ENCODE data around the gene CCR7.
"Not testable (repeated sequence)": the region's sequence is repeated elsewhere in the genome, so short reads cannot be mapped to it uniquely, and the experiment has no call there.

Gene CCR7

DNA sequence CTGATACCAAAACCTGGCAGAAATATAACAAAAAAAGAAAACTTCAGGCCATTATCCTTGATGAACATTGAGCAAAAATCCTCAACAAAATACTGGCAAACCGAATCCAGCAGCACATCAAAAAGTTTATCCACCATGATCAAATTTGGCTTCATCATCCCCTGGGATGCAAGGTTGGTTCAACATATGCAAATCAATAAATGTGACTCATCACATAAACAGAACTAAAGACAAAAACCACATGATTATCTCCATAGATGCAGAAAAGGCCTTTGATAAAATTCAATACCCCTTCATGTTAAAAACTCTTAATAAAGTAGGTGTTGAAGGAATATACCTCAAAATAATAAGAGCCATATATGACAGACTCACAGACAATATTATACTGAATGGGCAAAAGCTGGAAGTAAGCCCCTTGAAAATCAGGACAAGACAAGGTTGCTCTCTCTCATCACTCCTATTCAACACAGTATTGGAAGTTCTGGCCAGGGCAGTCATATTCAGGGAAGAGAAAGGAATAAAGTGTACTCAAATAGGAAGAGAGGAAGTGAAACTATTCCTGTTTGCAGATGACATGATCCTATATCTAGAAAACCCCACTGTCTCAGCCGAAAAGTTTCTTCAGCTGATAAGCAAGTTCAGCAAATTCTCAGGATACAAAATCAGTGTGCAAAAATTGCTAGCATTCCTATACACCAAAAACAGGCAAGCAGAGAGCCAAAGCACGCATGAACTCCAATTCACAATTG lies 7.1 kb upstream of the CCR7 start:
- WGBS, 2 experiments (ENCODE audit: insufficient coverage in 2 of 2): 25 to 79% methylated on average over 1 to 2 of the region's 3 CpGs
- H3K36me3 ChIP-seq (ENCODE audit: control insufficient read depth, insufficient read depth, low read length); H3K9me3 ChIP-seq (ENCODE audit: control insufficient read depth, low read length); H3K4me1 ChIP-seq (ENCODE audit: control insufficient read depth, insufficient read depth, low read length, poor library complexity, severe bottlenecking); H3K4me3 ChIP-seq (ENCODE audit: extremely low read depth, insufficient read depth, low read length, poor library complexity, severe bottlenecking); H3K27ac ChIP-seq (ENCODE audit: low read depth, low read length, severe bottlenecking): not testable (repeated sequence)

DNA sequence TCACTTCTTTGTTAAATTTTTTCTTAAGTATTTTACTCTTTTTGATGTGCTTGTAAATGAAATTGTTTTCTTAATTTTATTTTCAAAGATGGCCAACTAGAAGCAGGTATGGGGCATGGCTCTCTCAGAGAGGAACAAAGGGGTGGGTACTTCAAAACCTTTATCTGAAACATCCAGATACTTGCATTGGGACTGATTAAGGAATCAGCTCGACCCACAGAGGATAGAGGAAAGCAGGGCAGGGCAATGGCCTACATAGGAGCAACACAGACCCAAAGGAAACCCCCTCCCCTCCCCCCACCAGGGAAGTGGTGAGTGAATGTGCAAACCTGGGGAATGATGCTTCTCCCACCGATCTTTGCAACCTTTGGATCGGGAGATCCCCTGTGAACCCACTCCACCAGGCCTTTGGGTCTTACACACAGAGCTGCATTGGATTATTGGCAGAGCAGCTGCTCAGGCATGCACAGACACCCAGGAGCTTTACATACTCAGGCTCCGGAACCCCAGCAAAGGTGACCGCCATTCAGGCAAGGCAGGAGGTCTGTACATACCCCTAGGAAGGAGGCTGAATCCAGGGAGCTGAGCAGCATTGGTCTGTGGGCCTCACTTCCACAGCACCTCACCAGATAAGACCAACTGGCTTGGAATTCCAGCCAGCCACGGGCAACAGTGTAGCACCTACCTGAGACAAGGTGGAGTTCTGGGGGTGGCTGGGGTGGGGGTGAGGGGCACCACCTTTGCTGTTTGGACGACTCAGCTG lies 3.0 kb upstream of the CCR7 start:
- Histone ChIP-seq H3K4me1 (ENCODE audit: control insufficient read depth, insufficient read depth, low read length, poor library complexity, severe bottlenecking) (no peaks in the 10 kb centered on the region), H3K36me3 (ENCODE audit: control insufficient read depth, insufficient read depth, low read length) (no peaks in the 10 kb centered on the region), H3K27ac (ENCODE audit: low read depth, low read length, severe bottlenecking) (no peak overlapping the region), H3K4me3 (ENCODE audit: extremely low read depth, insufficient read depth, low read length, poor library complexity, severe bottlenecking) (no peak overlapping the region), H3K9me3 (ENCODE audit: control insufficient read depth, low read length) (no peaks in the 10 kb centered on the region)
- WGBS, 2 experiments (ENCODE audit: insufficient coverage in 2 of 2): 93 to 98% methylated on average over 5 of the region's 7 CpGs

DNA sequence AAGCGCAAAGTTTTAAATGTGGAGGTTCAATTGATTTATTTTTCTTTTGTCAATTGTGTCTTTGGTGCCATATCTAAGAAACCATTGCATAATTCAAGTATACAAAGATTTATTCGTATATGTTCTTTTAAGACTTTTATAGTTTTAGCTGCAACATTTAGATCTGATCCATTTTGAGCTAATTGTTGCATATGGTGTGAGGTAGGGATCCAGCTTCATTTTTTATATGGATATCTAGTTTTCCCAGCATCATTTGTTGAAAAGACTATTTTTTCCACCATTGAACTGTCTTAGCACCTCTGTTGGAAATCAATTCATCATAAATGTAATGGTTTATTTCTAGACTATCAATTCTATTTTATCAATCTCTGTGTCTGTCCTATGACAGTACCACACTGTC lies 2.1 kb upstream of the CCR7 start:
- WGBS, 2 experiments (ENCODE audit: insufficient coverage in 2 of 2): 100% methylated on average over 1 of the region's 2 CpGs; no CpG with 5 or more reads in 1 of the 2 experiments
- Histone ChIP-seq H3K27ac (ENCODE audit: low read depth, low read length, severe bottlenecking) (no peak overlapping the region), H3K9me3 (ENCODE audit: control insufficient read depth, low read length) (no peaks in the 10 kb centered on the region), H3K4me3 (ENCODE audit: extremely low read depth, insufficient read depth, low read length, poor library complexity, severe bottlenecking) (no peak overlapping the region), H3K4me1 (ENCODE audit: control insufficient read depth, insufficient read depth, low read length, poor library complexity, severe bottlenecking) (no peaks in the 10 kb centered on the region), H3K36me3 (ENCODE audit: control insufficient read depth, insufficient read depth, low read length) (no peaks in the 10 kb centered on the region)

DNA sequence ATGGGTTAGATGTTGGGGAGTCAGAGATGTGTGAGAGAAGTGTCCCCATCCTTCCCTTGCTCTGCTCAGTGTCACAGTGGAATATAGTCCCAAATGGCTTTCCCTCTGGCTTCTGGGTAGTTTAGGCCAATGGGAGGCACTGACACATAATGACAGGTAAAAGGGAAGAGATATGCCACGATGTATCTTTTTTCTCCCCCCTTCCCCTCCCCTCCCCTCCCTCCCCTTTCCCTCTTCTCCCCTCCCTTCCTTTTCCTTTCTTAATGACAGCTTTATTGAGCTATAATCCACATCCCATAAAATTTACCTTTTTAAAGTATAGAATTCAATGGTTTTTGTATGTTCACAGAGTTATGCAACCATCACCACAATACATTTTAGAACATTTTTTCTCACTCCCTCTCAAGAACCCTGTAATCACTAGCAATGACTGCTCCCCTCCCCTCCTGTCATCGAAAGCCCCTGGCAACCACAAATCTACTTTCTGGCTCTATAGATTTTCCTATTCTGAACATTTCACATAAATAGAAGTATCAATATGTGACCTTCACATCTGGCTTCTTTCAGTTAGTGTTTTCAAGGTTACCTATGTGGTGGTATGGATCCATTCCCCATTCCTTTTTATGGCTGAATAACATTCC lies 617 bp upstream of the CCR7 start:
- no peaks in the 10 kb centered on the region for H3K36me3 ChIP-seq (ENCODE audit: control insufficient read depth, insufficient read depth, low read length)
- no peak overlapping the region for H3K27ac ChIP-seq (ENCODE audit: low read depth, low read length, severe bottlenecking)
- no peaks in the 10 kb centered on the region for H3K9me3 ChIP-seq (ENCODE audit: control insufficient read depth, low read length)
- H3K4me3 ChIP-seq (ENCODE audit: extremely low read depth, insufficient read depth, low read length, poor library complexity, severe bottlenecking): no peak overlapping the region
- no peaks in the 10 kb centered on the region for H3K4me1 ChIP-seq (ENCODE audit: control insufficient read depth, insufficient read depth, low read length, poor library complexity, severe bottlenecking)
- 88% methylated on average over 1 of the region's 2 CpGs; no CpG with 5 or more reads in 1 of the 2 experiments for WGBS, 2 experiments (ENCODE audit: insufficient coverage in 2 of 2)

DNA sequence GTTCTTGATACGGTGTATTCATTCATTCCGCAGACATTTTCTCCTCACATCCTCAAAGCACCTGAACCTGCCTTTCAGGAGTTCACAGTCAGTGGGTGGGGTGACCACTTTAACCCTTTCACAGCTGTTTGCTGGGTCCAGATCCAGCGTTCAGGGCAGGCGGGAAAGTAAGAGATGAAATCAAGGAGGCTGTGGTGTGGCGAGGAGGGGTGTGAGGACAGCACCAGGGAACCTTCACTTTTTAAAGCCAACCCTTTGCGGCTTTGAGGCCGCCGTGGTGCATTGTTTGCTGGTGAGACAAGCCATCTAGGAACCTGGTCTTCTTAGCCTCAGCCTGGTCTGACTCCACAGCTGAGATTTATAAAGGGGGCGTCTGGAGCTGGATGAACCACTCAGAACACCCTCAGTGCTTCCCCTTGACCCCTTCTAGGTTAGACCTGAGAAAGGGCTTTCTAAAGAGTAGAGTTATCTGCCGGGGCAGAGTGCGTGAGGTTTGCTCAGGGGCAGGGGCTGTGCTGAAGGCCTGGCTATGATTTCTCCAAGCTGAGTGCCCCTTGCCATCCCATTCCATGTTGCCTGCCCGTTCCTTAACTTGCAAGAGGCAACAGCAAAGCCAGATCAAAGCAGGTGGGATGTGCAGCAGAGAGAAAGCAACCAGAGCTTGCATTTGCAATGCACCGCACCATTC lies 933 bp downstream of the CCR7 start:
- H3K36me3 ChIP-seq (ENCODE audit: control insufficient read depth, insufficient read depth, low read length): no peaks in the 10 kb centered on the region
- H3K4me1 ChIP-seq (ENCODE audit: control insufficient read depth, insufficient read depth, low read length, poor library complexity, severe bottlenecking): no peaks in the 10 kb centered on the region
- no peak overlapping the region for H3K27ac ChIP-seq (ENCODE audit: low read depth, low read length, severe bottlenecking)
- no peaks in the 10 kb centered on the region for H3K9me3 ChIP-seq (ENCODE audit: control insufficient read depth, low read length)
- no peak overlapping the region for H3K4me3 ChIP-seq (ENCODE audit: extremely low read depth, insufficient read depth, low read length, poor library complexity, severe bottlenecking)
- WGBS, 2 experiments (ENCODE audit: insufficient coverage in 2 of 2): 91 to 94% methylated on average over 7 to 8 of the region's 13 CpGs

DNA sequence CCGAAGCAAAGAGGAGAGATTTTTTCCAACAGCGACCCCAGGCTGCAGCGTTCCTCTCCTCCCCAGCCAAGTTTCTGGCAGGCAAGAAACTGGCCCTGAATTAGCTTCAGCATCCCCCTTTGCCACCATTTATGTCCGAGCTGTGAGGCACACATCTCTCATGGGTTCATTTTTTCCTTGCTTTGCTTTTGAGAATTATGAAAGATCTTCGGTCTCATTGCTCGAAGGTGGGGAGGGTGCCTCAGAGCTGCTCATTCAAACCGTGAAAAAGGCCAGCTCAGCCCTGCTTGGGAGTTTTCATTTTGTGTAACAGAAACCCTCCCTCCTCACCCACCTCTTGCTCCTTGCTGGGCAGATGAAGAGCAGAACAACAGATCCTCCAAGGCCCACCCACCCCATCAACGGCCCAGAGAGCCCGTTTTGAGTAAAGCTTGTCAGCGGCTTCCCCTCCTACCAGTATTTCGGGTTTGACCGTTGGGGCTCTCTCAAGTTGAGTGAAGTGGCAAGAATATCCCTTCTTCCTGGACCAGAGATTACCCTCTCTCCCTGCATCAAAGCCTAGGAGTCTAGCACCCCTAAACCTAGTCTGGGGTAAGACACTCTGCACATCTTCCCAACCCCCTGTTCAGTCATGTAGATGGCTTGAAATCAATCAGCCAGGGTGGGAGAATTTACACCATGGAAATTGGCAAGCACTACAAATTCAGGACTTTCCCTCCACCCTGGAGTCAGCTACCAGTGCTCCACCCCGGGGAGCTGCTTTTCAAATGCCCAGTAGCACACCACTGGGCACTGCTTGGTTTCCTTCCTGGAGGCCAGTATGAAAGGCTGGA lies 1.8 kb downstream of the CCR7 start:
- Histone ChIP-seq H3K36me3 (ENCODE audit: control insufficient read depth, insufficient read depth, low read length) (no peaks in the 10 kb centered on the region), H3K27ac (ENCODE audit: low read depth, low read length, severe bottlenecking) (no peak overlapping the region), H3K4me1 (ENCODE audit: control insufficient read depth, insufficient read depth, low read length, poor library complexity, severe bottlenecking) (no peaks in the 10 kb centered on the region), H3K9me3 (ENCODE audit: control insufficient read depth, low read length) (no peaks in the 10 kb centered on the region), H3K4me3 (ENCODE audit: extremely low read depth, insufficient read depth, low read length, poor library complexity, severe bottlenecking) (no peak overlapping the region)
- 82 to 90% methylated on average over 7 to 13 of the region's 13 CpGs for WGBS, 2 experiments (ENCODE audit: insufficient coverage in 2 of 2)

DNA sequence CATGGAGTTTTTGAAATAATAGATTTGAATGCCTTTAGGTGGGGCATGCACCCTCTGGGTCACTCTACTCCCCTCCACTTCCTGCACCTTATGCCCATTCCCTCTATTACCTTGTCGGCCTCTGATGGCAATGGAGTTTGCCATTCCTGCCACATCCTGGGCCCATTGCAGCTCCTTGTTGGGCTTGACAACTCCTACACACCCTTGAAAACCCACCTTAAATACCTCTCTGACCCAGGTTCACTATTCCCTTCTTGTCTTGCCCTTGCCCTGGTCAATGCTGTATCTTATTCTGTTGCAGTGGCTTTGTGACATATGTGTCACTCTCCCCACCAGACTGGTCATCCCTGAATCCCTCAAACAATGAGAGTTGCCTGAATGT lies 2.4 kb downstream of the CCR7 start:
- WGBS, 2 experiments (ENCODE audit: insufficient coverage in 2 of 2): 92 to 100% methylated on average over 1 of the region's 1 CpG
- Histone ChIP-seq H3K4me3 (ENCODE audit: extremely low read depth, insufficient read depth, low read length, poor library complexity, severe bottlenecking) (no peak overlapping the region), H3K9me3 (ENCODE audit: control insufficient read depth, low read length) (no peaks in the 10 kb centered on the region), H3K36me3 (ENCODE audit: control insufficient read depth, insufficient read depth, low read length) (no peaks in the 10 kb centered on the region), H3K27ac (ENCODE audit: low read depth, low read length, severe bottlenecking) (no peak overlapping the region), H3K4me1 (ENCODE audit: control insufficient read depth, insufficient read depth, low read length, poor library complexity, severe bottlenecking) (peaks cover 3% of the 10 kb centered on the region)

DNA sequence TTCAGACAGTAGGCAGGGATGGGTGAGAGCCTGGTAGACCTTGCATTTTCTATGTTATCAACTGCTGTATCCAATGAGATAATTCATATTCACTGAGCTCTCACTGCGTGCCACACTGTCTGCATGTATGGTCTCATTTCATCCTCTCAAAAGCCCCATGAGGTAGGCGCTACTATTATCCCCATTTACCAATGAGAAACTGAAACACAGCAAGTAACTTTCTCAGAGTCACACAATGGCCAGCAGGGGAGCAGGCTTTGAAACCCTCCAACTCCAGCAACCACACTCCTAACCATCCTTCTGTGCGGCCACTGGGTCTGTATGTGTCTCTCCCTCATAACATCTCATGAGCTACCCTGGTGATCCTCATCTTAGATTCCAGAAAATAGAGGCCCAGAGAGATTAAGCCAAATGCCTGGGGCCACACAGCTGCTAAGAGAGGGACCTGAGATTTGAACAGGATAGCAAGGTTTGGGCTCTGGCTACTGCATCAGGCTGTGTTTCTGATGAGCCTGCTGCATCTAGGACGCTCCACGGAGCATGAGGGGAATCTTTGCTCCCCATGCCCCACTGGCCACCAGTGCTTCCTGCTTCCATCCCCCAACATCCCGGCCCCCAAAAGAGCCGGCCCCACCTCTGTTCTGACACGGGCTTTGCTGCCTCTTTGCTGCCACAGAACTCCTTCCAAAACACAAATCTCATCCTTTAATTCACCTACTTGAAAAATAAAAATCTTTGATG lies 3.2 kb downstream of the CCR7 start:
- Histone ChIP-seq H3K9me3 (ENCODE audit: control insufficient read depth, low read length) (no peaks in the 10 kb centered on the region), H3K4me1 (ENCODE audit: control insufficient read depth, insufficient read depth, low read length, poor library complexity, severe bottlenecking) (peaks cover 11% of the 10 kb centered on the region), H3K27ac (ENCODE audit: low read depth, low read length, severe bottlenecking) (no peak overlapping the region), H3K4me3 (ENCODE audit: extremely low read depth, insufficient read depth, low read length, poor library complexity, severe bottlenecking) (no peak overlapping the region), H3K36me3 (ENCODE audit: control insufficient read depth, insufficient read depth, low read length) (no peaks in the 10 kb centered on the region)
- 90 to 94% methylated on average over 6 to 8 of the region's 8 CpGs for WGBS, 2 experiments (ENCODE audit: insufficient coverage in 2 of 2)

DNA sequence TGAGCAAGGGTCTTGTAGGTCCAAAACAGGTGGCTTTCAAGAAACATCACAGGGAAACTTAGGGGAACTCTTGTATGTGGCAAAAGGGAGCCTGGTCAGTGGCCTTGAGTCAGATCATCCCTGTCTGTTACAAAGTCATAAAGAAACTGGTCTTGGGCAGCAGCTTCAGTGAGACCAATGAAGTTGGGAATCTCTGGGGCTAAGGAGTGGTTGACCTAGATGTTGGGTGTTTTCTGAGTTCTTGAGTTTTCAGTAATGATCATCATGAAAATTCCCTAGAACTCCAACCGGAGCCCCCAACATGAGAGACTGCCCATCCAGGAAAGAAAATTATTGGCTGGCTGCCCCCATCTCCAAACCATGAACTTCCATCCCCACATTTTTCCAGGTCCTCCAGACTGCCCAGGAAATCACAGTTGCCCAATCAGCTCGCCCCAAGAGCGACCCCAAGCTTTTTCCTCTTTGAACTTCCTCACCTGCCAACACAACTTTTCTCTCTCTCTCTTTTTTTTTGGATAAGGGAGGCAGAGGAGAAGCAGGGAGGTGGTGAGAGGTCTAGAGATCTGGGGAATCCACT lies 3.9 kb downstream of the CCR7 start:
- Histone ChIP-seq H3K4me1 (ENCODE audit: control insufficient read depth, insufficient read depth, low read length, poor library complexity, severe bottlenecking) (peaks cover 16% of the 10 kb centered on the region), H3K4me3 (ENCODE audit: extremely low read depth, insufficient read depth, low read length, poor library complexity, severe bottlenecking) (no peak overlapping the region), H3K9me3 (ENCODE audit: control insufficient read depth, low read length) (no peaks in the 10 kb centered on the region), H3K27ac (ENCODE audit: low read depth, low read length, severe bottlenecking) (no peak overlapping the region), H3K36me3 (ENCODE audit: control insufficient read depth, insufficient read depth, low read length) (no peaks in the 10 kb centered on the region)
- no CpG with 5 or more reads among the region's 3 CpGs for WGBS, 2 experiments (ENCODE audit: insufficient coverage in 2 of 2)
